HepG2 (cell line): ENCODE measurements around the gene RHOBTB3. TPM values are rescaled to one million over a fixed set of nuclear protein-coding genes. Genes with fewer than 3 reads are reported as not detected.

Experiments
- MAFG ChIP-seq: sonication (generic); formaldehyde crosslinking; IDR thresholded peaks from 2 replicates; pipeline ENCODE4 v1.5.1; 2020; ENCODE audit warnings: mild to moderate bottlenecking, missing genetic modification reagents
- TCF7L2 ChIP-seq: IDR thresholded peaks from 2 replicates; pipeline ENCODE4 v1.6.1; 2011; ENCODE audit warnings: mild to moderate bottlenecking, low read depth, low read length, moderate library complexity
- ZFP62 ChIP-seq: sonication (generic); formaldehyde crosslinking; IDR thresholded peaks from 2 replicates; pipeline ENCODE4 v1.4.0; 2020; ENCODE audit warnings: missing genetic modification reagents
- ZNF292 ChIP-seq: sonication (generic); formaldehyde crosslinking; IDR thresholded peaks from 2 replicates; pipeline ENCODE4 v1.8.1; 2022; ENCODE audit warnings: mild to moderate bottlenecking, low read depth, missing genetic modification reagents, borderline replicate concordance
- ZNF331 ChIP-seq: sonication (generic); formaldehyde crosslinking; IDR thresholded peaks from 2 replicates; pipeline ENCODE4 v1.4.0; 2020; ENCODE audit warnings: missing genetic modification reagents
- ZNF530 ChIP-seq: sonication (generic); formaldehyde crosslinking; IDR thresholded peaks from 2 replicates; pipeline ENCODE4 v1.5.0; 2020; ENCODE audit warnings: low read depth, mild to moderate bottlenecking, missing genetic modification reagents
- ZNF558 ChIP-seq: sonication (generic); formaldehyde crosslinking; IDR thresholded peaks from 2 replicates; pipeline ENCODE4 v1.9.0; 2022; ENCODE audit warnings: mild to moderate bottlenecking, missing genetic modification reagents, borderline replicate concordance
- polyA plus RNA-seq, 8 experiments: library from polyadenylated mRNA; depleted of rRNA in 3 of 8; stranded (reverse) in 7 of 8; unstranded in 1 of 8; fragments of >200 nt; fragmentation: Illumina TruSeq in 4 of 8; extraction: Trizol in 4 of 8; gene quantifications; 2 replicates each; pipeline versions ENCODE4 v1.2.1 to v1.2.3, GENCODE V29; 2011 to 2016; ENCODE audit warnings: low read depth in 4 of 8, missing spikeins in 1 of 8, mixed read lengths in 1 of 8; ENCODE audit not compliant: insufficient read depth in 1 of 8
- total RNA-seq, 5 experiments: library from RNA; depleted of rRNA; stranded (reverse); fragments of >200 nt; fragmentation: Illumina TruSeq; extraction: Trizol; gene quantifications; 2 replicates each; pipeline ENCODE4 v1.2.3, GENCODE V29; 2016; ENCODE audit warnings: low read depth in 1 of 5
- TF ChIP-seq, protein P1 (sequence below): sonication (generic); formaldehyde crosslinking; IDR thresholded peaks from 2 replicates; pipeline ENCODE4 v1.4.0; 2020; ENCODE audit warnings: mild to moderate bottlenecking, missing genetic modification reagents
- TF ChIP-seq, protein P2 (sequence below): IDR thresholded peaks from 2 replicates; pipeline ENCODE4 v1.6.1; 2016
- TF ChIP-seq, protein P3 (sequence below): sonication (generic); formaldehyde crosslinking; IDR thresholded peaks from 2 replicates; pipeline ENCODE4 v1.8.0; 2022; ENCODE audit warnings: missing genetic modification reagents, low read depth, mild to moderate bottlenecking, borderline replicate concordance
- TF ChIP-seq, protein P4 (sequence below): sonication (generic); formaldehyde crosslinking; IDR thresholded peaks from 2 replicates; pipeline ENCODE4 v1.8.0; 2022; ENCODE audit warnings: mild to moderate bottlenecking, missing genetic modification reagents, borderline replicate concordance
- TF ChIP-seq, protein P5 (sequence below): sonication (generic); formaldehyde crosslinking; conservative IDR thresholded peaks from 2 replicates; pipeline ENCODE4 v1.8.0; 2022; ENCODE audit warnings: missing genetic modification reagents
- TF ChIP-seq, protein P6 (sequence below), 2 experiments: fragments of 450-650 bp in 1 of 2; sonication (generic) in 1 of 2; formaldehyde crosslinking in 1 of 2; IDR thresholded peaks; 2 replicates each; pipeline versions ENCODE4 v1.6.1 to v1.8.0; 2016 to 2022; ENCODE audit warnings: antibody characterized with exemption in 1 of 2, mild to moderate bottlenecking in 1 of 2, missing genetic modification reagents in 1 of 2

RHOBTB3 gene
- total and polyA plus RNA-seq, 2 of the 13 experiments (the other 11 are each of a cell fraction or from before 2014, with no cell fraction given) = 31.6 to 35.4 TPM

DNA sequence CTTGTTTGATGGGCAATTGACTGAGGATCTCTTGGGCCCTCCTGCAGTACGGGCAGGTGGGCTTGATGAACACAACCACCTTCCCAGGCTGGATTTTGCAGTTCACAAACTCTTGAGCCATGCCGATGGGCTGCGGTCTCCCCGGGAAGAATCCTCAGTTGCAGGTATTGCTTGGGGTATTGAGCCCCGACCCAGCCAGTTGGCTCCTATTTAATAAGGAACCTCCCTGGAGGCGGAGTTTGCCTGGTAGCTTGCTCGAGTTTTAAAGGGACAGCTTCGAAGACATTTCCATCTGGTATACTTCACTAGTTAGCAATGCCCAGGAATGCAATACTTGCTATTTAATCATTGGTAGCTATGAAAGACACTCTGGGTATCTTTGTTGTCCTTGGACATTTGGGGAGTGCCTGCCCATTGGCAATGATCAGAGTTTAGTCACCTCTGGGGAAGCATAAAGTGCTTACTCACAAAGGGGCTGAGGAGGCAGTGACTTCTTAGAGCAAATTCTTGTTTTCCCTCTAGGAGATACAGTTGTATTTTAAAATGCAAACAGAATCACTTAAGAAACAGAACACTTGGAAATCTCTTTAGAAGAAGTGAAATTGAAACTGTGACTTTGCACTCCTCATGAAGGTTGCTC is 91.5 kb downstream of the RHOBTB3 start, which contains the start of gene GLRX (continued):
- TF ChIP-seq, protein P1, sequence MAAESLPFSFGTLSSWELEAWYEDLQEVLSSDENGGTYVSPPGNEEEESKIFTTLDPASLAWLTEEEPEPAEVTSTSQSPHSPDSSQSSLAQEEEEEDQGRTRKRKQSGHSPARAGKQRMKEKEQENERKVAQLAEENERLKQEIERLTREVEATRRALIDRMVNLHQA (CRISPR knock-in tag) = no peak
- peak; percentile 21; the same call in 1 of the 2 replicates for TF ChIP-seq ZNF292 (CRISPR knock-in tag)
- TF ChIP-seq, protein P2, sequence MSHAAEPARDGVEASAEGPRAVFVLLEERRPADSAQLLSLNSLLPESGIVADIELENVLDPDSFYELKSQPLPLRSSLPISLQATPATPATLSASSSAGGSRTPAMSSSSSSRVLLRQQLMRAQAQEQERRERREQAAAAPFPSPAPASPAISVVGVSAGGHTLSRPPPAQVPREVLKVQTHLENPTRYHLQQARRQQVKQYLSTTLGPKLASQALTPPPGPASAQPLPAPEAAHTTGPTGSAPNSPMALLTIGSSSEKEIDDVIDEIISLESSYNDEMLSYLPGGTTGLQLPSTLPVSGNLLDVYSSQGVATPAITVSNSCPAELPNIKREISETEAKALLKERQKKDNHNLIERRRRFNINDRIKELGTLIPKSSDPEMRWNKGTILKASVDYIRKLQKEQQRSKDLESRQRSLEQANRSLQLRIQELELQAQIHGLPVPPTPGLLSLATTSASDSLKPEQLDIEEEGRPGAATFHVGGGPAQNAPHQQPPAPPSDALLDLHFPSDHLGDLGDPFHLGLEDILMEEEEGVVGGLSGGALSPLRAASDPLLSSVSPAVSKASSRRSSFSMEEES (CRISPR knock-in tag) = no peak
- TF ChIP-seq MAFG (CRISPR knock-in tag) = no peak
- TF ChIP-seq ZFP62 (CRISPR knock-in tag) = no peak
- TF ChIP-seq ZNF530 (CRISPR knock-in tag) = no peak
- no peak for TF ChIP-seq TCF7L2
- TF ChIP-seq, protein P3, sequence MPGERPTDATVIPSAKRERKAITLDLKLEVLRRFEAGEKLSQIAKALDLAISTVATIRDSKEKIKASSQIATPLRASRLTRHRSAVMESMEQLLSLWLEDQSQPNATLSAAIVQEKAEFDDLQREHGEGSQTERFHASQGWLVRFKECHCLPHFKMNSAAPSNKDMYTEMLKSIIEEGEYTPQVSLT (CRISPR knock-in tag) = no peak
- TF ChIP-seq, protein P4, sequence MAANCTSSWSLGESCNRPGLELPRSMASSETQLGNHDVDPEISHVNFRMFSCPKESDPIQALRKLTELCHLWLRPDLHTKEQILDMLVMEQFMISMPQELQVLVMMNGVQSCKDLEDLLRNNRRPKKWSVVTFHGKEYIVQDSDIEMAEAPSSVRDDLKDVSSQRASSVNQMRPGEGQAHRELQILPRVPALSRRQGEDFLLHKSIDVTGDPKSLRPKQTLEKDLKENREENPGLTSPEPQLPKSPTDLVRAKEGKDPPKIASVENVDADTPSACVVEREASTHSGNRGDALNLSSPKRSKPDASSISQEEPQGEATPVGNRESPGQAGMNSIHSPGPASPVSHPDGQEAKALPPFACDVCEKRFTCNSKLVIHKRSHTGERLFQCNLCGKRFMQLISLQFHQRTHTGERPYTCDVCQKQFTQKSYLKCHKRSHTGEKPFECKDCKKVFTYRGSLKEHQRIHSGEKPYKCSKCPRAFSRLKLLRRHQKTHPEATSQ = no peak
- TF ChIP-seq ZNF331 (CRISPR knock-in tag) = no peak
- TF ChIP-seq ZNF558 (CRISPR knock-in tag) = peak; percentile 59; the same call in 1 of the 2 replicates
- TF ChIP-seq, protein P5, sequence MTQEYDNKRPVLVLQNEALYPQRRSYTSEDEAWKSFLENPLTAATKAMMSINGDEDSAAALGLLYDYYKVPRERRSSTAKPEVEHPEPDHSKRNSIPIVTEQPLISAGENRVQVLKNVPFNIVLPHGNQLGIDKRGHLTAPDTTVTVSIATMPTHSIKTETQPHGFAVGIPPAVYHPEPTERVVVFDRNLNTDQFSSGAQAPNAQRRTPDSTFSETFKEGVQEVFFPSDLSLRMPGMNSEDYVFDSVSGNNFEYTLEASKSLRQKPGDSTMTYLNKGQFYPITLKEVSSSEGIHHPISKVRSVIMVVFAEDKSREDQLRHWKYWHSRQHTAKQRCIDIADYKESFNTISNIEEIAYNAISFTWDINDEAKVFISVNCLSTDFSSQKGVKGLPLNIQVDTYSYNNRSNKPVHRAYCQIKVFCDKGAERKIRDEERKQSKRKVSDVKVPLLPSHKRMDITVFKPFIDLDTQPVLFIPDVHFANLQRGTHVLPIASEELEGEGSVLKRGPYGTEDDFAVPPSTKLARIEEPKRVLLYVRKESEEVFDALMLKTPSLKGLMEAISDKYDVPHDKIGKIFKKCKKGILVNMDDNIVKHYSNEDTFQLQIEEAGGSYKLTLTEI (CRISPR knock-in tag) = no peak
- TF ChIP-seq, protein P6, sequence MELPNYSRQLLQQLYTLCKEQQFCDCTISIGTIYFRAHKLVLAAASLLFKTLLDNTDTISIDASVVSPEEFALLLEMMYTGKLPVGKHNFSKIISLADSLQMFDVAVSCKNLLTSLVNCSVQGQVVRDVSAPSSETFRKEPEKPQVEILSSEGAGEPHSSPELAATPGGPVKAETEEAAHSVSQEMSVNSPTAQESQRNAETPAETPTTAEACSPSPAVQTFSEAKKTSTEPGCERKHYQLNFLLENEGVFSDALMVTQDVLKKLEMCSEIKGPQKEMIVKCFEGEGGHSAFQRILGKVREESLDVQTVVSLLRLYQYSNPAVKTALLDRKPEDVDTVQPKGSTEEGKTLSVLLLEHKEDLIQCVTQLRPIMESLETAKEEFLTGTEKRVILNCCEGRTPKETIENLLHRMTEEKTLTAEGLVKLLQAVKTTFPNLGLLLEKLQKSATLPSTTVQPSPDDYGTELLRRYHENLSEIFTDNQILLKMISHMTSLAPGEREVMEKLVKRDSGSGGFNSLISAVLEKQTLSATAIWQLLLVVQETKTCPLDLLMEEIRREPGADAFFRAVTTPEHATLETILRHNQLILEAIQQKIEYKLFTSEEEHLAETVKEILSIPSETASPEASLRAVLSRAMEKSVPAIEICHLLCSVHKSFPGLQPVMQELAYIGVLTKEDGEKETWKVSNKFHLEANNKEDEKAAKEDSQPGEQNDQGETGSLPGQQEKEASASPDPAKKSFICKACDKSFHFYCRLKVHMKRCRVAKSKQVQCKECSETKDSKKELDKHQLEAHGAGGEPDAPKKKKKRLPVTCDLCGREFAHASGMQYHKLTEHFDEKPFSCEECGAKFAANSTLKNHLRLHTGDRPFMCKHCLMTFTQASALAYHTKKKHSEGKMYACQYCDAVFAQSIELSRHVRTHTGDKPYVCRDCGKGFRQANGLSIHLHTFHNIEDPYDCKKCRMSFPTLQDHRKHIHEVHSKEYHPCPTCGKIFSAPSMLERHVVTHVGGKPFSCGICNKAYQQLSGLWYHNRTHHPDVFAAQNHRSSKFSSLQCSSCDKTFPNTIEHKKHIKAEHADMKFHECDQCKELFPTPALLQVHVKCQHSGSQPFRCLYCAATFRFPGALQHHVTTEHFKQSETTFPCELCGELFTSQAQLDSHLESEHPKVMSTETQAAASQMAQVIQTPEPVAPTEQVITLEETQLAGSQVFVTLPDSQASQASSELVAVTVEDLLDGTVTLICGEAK (IDR thresholded peaks at IDR 0.05) = no peak
- TF ChIP-seq, protein P6 (CRISPR knock-in tag; IDR thresholded peaks at IDR 0.05) = 0 out of 2 replicates have a peak, but pooled peaks have one; percentile 44
